K562 (cell line): ENCODE results near the gene UQCC2. TPM values are rescaled to one million over a fixed set of nuclear protein-coding genes. Genes with fewer than 3 reads are reported as not detected.

Experiments
- ATAC-seq: fragments of 200-7000 bp; cut with Tn5 transposase; 3 replicates; pipeline ENCODE4 v1.9.1; 2020; ENCODE audit warnings: moderate library complexity
- BruUV-seq: library from RNA; stranded (reverse); fragments of 400-500 nt; replicated peaks from 2 replicates; lab custom pipeline; 2021; lab: Mats Ljungman, UMichigan
- CTCF ChIA-PET: fragments of 300-600 bp; formaldehyde crosslinking; extraction: SDS; loops from one replicate; lab custom pipeline; 2021; ENCODE audit warnings: low intra/inter-chr PET ratio; lab: Yijun Ruan, JAX
- POLR2A ChIA-PET: fragments of 300-600, 350-650 bp; sonication (Branson Sonifier 250); formaldehyde crosslinking; extraction: SDS; loops from one replicate; lab custom pipeline; 2021; ENCODE audit warnings: antibody characterized with exemption, inconsistent platforms; lab: Yijun Ruan, JAX
- DNase-seq, 4 experiments: peaks; one replicate each; pipeline versions ENCODE4 v3.0.0 to v3.0.0-alpha.2; 2011 to 2018; ENCODE audit warnings: low spot score in 3 of 4, mixed read lengths in 3 of 4; ENCODE audit errors: extremely low read depth in 1 of 4
- FAIRE-seq: peaks from 2 replicates; lab custom pipeline; 2011; peaks lifted over from hg19 to GRCh38; lab: Jason Lieb, UNC
- H2AFZ ChIP-seq: 2 replicates; pipeline ENCODE4 v1.6.0; 2011; ENCODE audit warnings: low read depth, low read length, control low read depth, inconsistent platforms
- H3K27ac ChIP-seq: fragments of 200-600 bp; 3 replicates; pipeline ENCODE4 v1.8.0; 2011; ENCODE audit warnings: low read depth, mild to moderate bottlenecking, control low read depth, inconsistent platforms, low read length, moderate library complexity, mixed read lengths; ENCODE audit errors: extremely low read depth
- H3K27me3 ChIP-seq, 2 experiments: fragments of 300-600 bp in 1 of 2; 2 replicates in 1 of 2; 3 replicates in 1 of 2; pipeline versions ENCODE4 v1.6.0 to v1.8.0; 2011; ENCODE audit warnings: inconsistent platforms in 2 of 2, low read length in 2 of 2, mild to moderate bottlenecking in 1 of 2, mixed read lengths in 1 of 2, moderate library complexity in 1 of 2; ENCODE audit not compliant: control insufficient read depth in 2 of 2, insufficient read depth in 2 of 2
- H3K36me3 ChIP-seq: fragments of 300-600 bp; 3 replicates; pipeline ENCODE4 v1.8.0; 2011; ENCODE audit warnings: mild to moderate bottlenecking, low read length, inconsistent platforms; ENCODE audit not compliant: control insufficient read depth, insufficient read depth
- H3K4me1 ChIP-seq, 2 experiments: fragments of 200-600 bp in 1 of 2; replicated peaks in 1 of 2; 2 replicates in 1 of 2; 3 replicates in 1 of 2; pipeline versions ENCODE4 v1.5.1 to v1.8.0; 2011; ENCODE audit warnings: inconsistent platforms in 2 of 2, low read length in 2 of 2, mild to moderate bottlenecking in 1 of 2, mixed read lengths in 1 of 2, moderate library complexity in 1 of 2; ENCODE audit not compliant: control insufficient read depth in 2 of 2, insufficient read depth in 2 of 2
- H3K4me2 ChIP-seq: 2 replicates; pipeline ENCODE4 v1.6.1; 2011; ENCODE audit warnings: low read length, control low read depth, inconsistent platforms, mixed read lengths; ENCODE audit not compliant: insufficient read depth
- H3K4me3 ChIP-seq: fragments of 200-600 bp; sonication (generic), shearing (Covaris generic); 2 replicates; pipeline ENCODE4 v1.5.1; 2016; ENCODE audit warnings: control low read depth, inconsistent platforms
- H3K79me2 ChIP-seq: fragments of 200-600 bp; 3 replicates; pipeline ENCODE4 v1.8.0; 2011; ENCODE audit warnings: low read length, inconsistent platforms; ENCODE audit not compliant: control insufficient read depth, insufficient read depth
- H3K9ac ChIP-seq, 2 experiments: 2 replicates each; pipeline versions ENCODE4 v1.6.0 to v1.6.1; 2011; ENCODE audit warnings: low read depth in 2 of 2, low read length in 2 of 2, control low read depth in 1 of 2, inconsistent platforms in 1 of 2, mild to moderate bottlenecking in 1 of 2, mixed read lengths in 1 of 2; ENCODE audit not compliant: insufficient read depth in 1 of 2
- H3K9me1 ChIP-seq: one replicate; pipeline ENCODE4 v1.6.0; 2011; ENCODE audit warnings: inconsistent platforms, mild to moderate bottlenecking, low read length, moderate library complexity; ENCODE audit not compliant: control insufficient read depth, insufficient read depth
- H3K9me3 ChIP-seq: replicated peaks from 2 replicates; pipeline ENCODE4 v1.5.1; 2011; ENCODE audit warnings: low read depth, low read length, inconsistent platforms; ENCODE audit not compliant: control insufficient read depth, insufficient read depth
- H4K20me1 ChIP-seq: replicated peaks from 2 replicates; pipeline ENCODE4 v1.6.1; 2011; ENCODE audit warnings: low read length, inconsistent platforms, mixed read lengths; ENCODE audit not compliant: control insufficient read depth, insufficient read depth
- ARID2 ChIP-seq: fragments of 450-650 bp; IDR thresholded peaks from 2 replicates; pipeline ENCODE4 v1.6.1; 2017; ENCODE audit warnings: antibody characterized with exemption, mild to moderate bottlenecking
- BCLAF1 ChIP-seq, 2 experiments: fragments of 450-650 bp in 1 of 2; IDR thresholded peaks; 2 replicates each; pipeline ENCODE4 v1.6.1; 2011 to 2017; ENCODE audit warnings: low read depth in 2 of 2, antibody characterized with exemption in 1 of 2, borderline replicate concordance in 1 of 2, low read length in 1 of 2, mild to moderate bottlenecking in 1 of 2, mixed read lengths in 1 of 2; ENCODE audit not compliant: control insufficient read depth in 1 of 2
- CEBPB ChIP-seq: fragments of 450-650 bp; IDR thresholded peaks from 2 replicates; pipeline ENCODE4 v1.6.1; 2016; ENCODE audit warnings: missing genetic modification characterization, missing compliant biosample characterization
- SMAD1 ChIP-seq: fragments of 150-350 bp; IDR thresholded peaks from 2 replicates; pipeline ENCODE4 v1.6.1; 2014; ENCODE audit warnings: low read length, low read depth; ENCODE audit not compliant: partially characterized antibody
- XRCC3 ChIP-seq: fragments of 450-650 bp; IDR thresholded peaks from 2 replicates; pipeline ENCODE4 v1.6.1; 2017; ENCODE audit warnings: mild to moderate bottlenecking, moderate library complexity
- ZNF444 ChIP-seq: fragments of 250-450 bp; sonication (Bioruptor Pico); IDR thresholded peaks from 2 replicates; pipeline ENCODE4 v1.4.0; 2020; ENCODE audit warnings: mild to moderate bottlenecking, moderate library complexity
- WGBS: fragments of 100-300 bp; shearing (Covaris generic); methylation state at CpG from one replicate; pipeline ENCODE4 v1.1.6; 2016; ENCODE audit warnings: low coverage, mixed read lengths; ENCODE audit not compliant: insufficient coverage; ENCODE audit errors: missing lambda C conversion rate; 5-methylcytosine and 5-hydroxymethylcytosine counted together
- in situ Hi-C: fragments of 300-500 bp; cut with MboI; formaldehyde crosslinking; loops from 4 replicates; pipeline ENCODE4 v1.15.0; 2018; ENCODE audit warnings: inconsistent platforms, mixed read lengths
- intact Hi-C: fragments of 100-400 bp; cut with micrococcal nuclease; formaldehyde crosslinking; loops from 2 replicates; pipeline ENCODE4 v1.14.2; 2022
- polyA plus RNA-seq, 8 experiments: library from polyadenylated mRNA; depleted of rRNA in 4 of 8; stranded (reverse) in 5 of 8; unstranded in 3 of 8; fragments of >200 nt; fragmentation: Nextera tagmentation in 2 of 8; fragmentation: Illumina TruSeq in 1 of 8; extraction: Ambion mirVana in 2 of 8; extraction: Trizol in 1 of 8; gene quantifications; 2 replicates each; pipeline versions ENCODE4 v1.2.1 to v1.2.3, GENCODE V29; 2011 to 2014; ENCODE audit warnings: inconsistent platforms in 1 of 8, missing spikeins in 1 of 8
- total RNA-seq, 7 experiments: library from RNA; depleted of rRNA in 6 of 7; stranded (reverse); fragments of >200 nt in 6 of 7; fragmentation: Illumina TruSeq in 2 of 7; extraction: Trizol in 2 of 7; gene quantifications; 2 replicates each; pipeline versions ENCODE4 v1.2.1 to v1.2.3, GENCODE V29; 2011 to 2021; ENCODE audit warnings: low replicate concordance in 1 of 7
- TF ChIP-seq, protein P1 (sequence below): fragments of 250-450 bp; sonication (Bioruptor Pico); IDR thresholded peaks from 2 replicates; pipeline ENCODE4 v1.5.0; 2021

UQCC2 gene
- total and polyA plus RNA-seq, 9 of the 15 experiments (the other 6 are each of a cell fraction or from before 2014, with no cell fraction given), result 58.5 to 927 (median 158) TPM

GRCh38 chr6:33682341-33682740 is 29.2 kb downstream of the UQCC2 start:
- Histone ChIP-seq H3K4me3 (no peak overlapping the region), H3K9me3 (no peaks in the 10 kb centered on the region), H4K20me1 (no peaks in the 10 kb centered on the region), H3K9me1 (no peaks in the 10 kb centered on the region), H3K27me3 (no peaks in the 10 kb centered on the region), H3K36me3 (peaks cover 92% of the 10 kb centered on the region; the same call in 2 of the 3 replicates), H2AFZ (no peak overlapping the region), H3K9ac (0 out of 4 replicates have a peak overlapping the region, but pooled peaks of 1 of the 2 experiments have one; percentile 5), H3K79me2 (no peaks in the 10 kb centered on the region), H3K27ac (no peak overlapping the region), H3K4me2 (no peak overlapping the region), H3K4me1 (peaks cover 0 to 3% of the 10 kb centered on the region in 2 experiments; a peak in 1 of 5 replicates)
- no peak for DNase-seq
- ChIA-PET CTCF (no interaction called here), POLR2A (interaction anchor here (0.7 to 1.5 kb wide), 4 partner anchors 9 to 29 kb away, joined by 3 to 5 read pairs (median 5); partner anchors contain the start of gene UQCC2)
- no TSS peak for BruUV-seq
- 85% methylated on average over 13 of the region's 13 CpGs for WGBS
- in situ Hi-C loops (no loop called here), intact Hi-C loops (no loop called here)
- FAIRE-seq, result no peak
- no peak for TF ChIP-seq CEBPB (tag)
- no peak for TF ChIP-seq ARID2
- TF ChIP-seq SMAD1, result no peak
- TF ChIP-seq XRCC3, result no peak
- TF ChIP-seq, protein P1, sequence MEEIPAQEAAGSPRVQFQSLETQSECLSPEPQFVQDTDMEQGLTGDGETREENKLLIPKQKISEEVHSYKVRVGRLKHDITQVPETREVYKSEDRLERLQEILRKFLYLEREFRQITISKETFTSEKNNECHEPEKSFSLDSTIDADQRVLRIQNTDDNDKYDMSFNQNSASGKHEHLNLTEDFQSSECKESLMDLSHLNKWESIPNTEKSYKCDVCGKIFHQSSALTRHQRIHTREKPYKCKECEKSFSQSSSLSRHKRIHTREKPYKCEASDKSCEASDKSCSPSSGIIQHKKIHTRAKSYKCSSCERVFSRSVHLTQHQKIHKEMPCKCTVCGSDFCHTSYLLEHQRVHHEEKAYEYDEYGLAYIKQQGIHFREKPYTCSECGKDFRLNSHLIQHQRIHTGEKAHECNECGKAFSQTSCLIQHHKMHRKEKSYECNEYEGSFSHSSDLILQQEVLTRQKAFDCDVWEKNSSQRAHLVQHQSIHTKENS (CRISPR knock-in tag), result no peak
- TF ChIP-seq BCLAF1 (IDR thresholded peaks at IDR 0.05; ENCODE audit: borderline replicate concordance in 1 of 2, control insufficient read depth in 1 of 2, low read depth in 2 of 2, low read length in 1 of 2), result no peak
- no peak for TF ChIP-seq ZNF444 (CRISPR knock-in tag)
- ATAC-seq, result no peak
